Neural progenitor cell (in vitro differentiated cells): ENCODE measurements around the gene HSPB2. TPM values are rescaled to one million over a fixed set of nuclear protein-coding genes. Genes with fewer than 3 reads are reported as not detected.
A peak's percentile ranks its signal among the peaks of the same experiment; 100 is the strongest.

Experiments used
- DNase-seq: peaks from one replicate; pipeline ENCODE4 v3.0.0-alpha.2; 2016; ENCODE audit warnings: low spot score
- H2AFZ ChIP-seq: fragments of 200-600 bp; sonication (generic); replicated peaks from 2 replicates; pipeline ENCODE4 v1.6.1; 2016; ENCODE audit warnings: antibody characterized with exemption
- H3F3A ChIP-seq: fragments of 200-600 bp; sonication (generic); 2 replicates; pipeline ENCODE4 v1.6.1; 2016; ENCODE audit warnings: antibody characterized with exemption, low read depth
- H3K27ac ChIP-seq: fragments of 200-600 bp; sonication (generic); 2 replicates; pipeline ENCODE4 v1.5.1; 2016; ENCODE audit warnings: mild to moderate bottlenecking
- H3K27me3 ChIP-seq: fragments of 200-600 bp; sonication (generic); 2 replicates; pipeline ENCODE4 v1.6.1; 2016; ENCODE audit warnings: mild to moderate bottlenecking, moderate library complexity
- H3K36me3 ChIP-seq: fragments of 200-600 bp; sonication (generic); 2 replicates; pipeline ENCODE4 v1.5.1; 2016
- H3K4me1 ChIP-seq: fragments of 200-600 bp; sonication (generic); 2 replicates; pipeline ENCODE4 v1.6.1; 2016; ENCODE audit warnings: mixed run types
- H3K4me2 ChIP-seq: fragments of 200-600 bp; sonication (generic); 2 replicates; pipeline ENCODE4 v1.6.1; 2016
- H3K4me3 ChIP-seq: fragments of 200-600 bp; sonication (generic); 2 replicates; pipeline ENCODE4 v1.5.1; 2016
- H3K79me2 ChIP-seq: fragments of 200-600 bp; sonication (generic); 2 replicates; pipeline ENCODE4 v1.6.1; 2016; ENCODE audit warnings: low read depth
- H3K9ac ChIP-seq: fragments of 200-600 bp; sonication (generic); 2 replicates; pipeline ENCODE4 v1.6.1; 2016
- H3K9me3 ChIP-seq: fragments of 200-600 bp; sonication (generic); 2 replicates; pipeline ENCODE4 v1.5.1; 2016; ENCODE audit warnings: low read depth
- H4K20me1 ChIP-seq: fragments of 200-600 bp; sonication (generic); 2 replicates; pipeline ENCODE4 v1.6.1; 2016; ENCODE audit warnings: low read depth
- H3K27ac Mint-ChIP-seq: 3 replicates; pipeline ENCODE4 v1.8.0; 2021; ENCODE audit warnings: mixed read lengths
- H3K27me3 Mint-ChIP-seq: 2 replicates; pipeline ENCODE4 v1.8.0; 2022; ENCODE audit warnings: low read depth, mild to moderate bottlenecking, inconsistent platforms, moderate library complexity, mixed read lengths; ENCODE audit not compliant: insufficient read depth
- H3K36me3 Mint-ChIP-seq: 3 replicates; pipeline ENCODE4 v1.8.0; 2021; ENCODE audit warnings: mixed read lengths
- H3K4me1 Mint-ChIP-seq: 3 replicates; pipeline ENCODE4 v1.8.0; 2021; ENCODE audit warnings: mixed read lengths
- H3K4me3 Mint-ChIP-seq: 3 replicates; pipeline ENCODE4 v1.8.0; 2021; ENCODE audit warnings: mild to moderate bottlenecking, moderate library complexity, mixed read lengths
- H3K9me3 Mint-ChIP-seq: 3 replicates; pipeline ENCODE4 v1.8.0; 2020; ENCODE audit warnings: mixed read lengths
- CTCF ChIP-seq: fragments of 200-600 bp; sonication (generic); IDR thresholded peaks from 2 replicates; pipeline ENCODE4 v1.5.1; 2017; ENCODE audit warnings: antibody characterized with exemption, mild to moderate bottlenecking
- EZH2 ChIP-seq: fragments of 200-600 bp; sonication (generic); IDR thresholded peaks from 2 replicates; pipeline ENCODE4 v1.6.1; 2017; ENCODE audit warnings: antibody characterized with exemption, mild to moderate bottlenecking, moderate library complexity
- EZH2phosphoT487 ChIP-seq: fragments of 200-600 bp; sonication (generic); IDR thresholded peaks from 2 replicates; pipeline ENCODE4 v1.6.1; 2017; ENCODE audit warnings: antibody characterized with exemption
- total RNA-seq: library from RNA; depleted of rRNA; stranded (reverse); fragments of >200 nt; gene quantifications from 2 replicates; pipeline ENCODE4 v1.2.3, GENCODE V29; 2015; ENCODE audit warnings: low replicate concordance

Gene HSPB2
- total RNA-seq, 1 donor from 2014 or later = not detected

- Histone ChIP-seq H3K4me2 (peak overlapping the region; percentile 89), H3K27me3 (no peaks in the 10 kb centered on the region), H3K4me3 (peak overlapping the region; percentile 63), H4K20me1 (no peaks in the 10 kb centered on the region), H3K9me3 (no peaks in the 10 kb centered on the region), H3K9ac (no peak overlapping the region), H2AFZ (peak overlapping the region; percentile 90), H3K79me2 (no peaks in the 10 kb centered on the region), H3F3A (peaks cover 37% of the 10 kb centered on the region), H3K27ac (no peak overlapping the region), H3K4me1 (peaks cover 35% of the 10 kb centered on the region), H3K36me3 (no peaks in the 10 kb centered on the region)
- H3K4me1 Mint-ChIP-seq = peaks cover 55% of the 10 kb centered on the region
- H3K4me3 Mint-ChIP-seq = peak overlapping the region; percentile 84
- H3K27me3 Mint-ChIP-seq = peaks cover 2% of the 10 kb centered on the region
- H3K36me3 Mint-ChIP-seq = no peaks in the 10 kb centered on the region
- no peaks in the 10 kb centered on the region for H3K9me3 Mint-ChIP-seq
- no peak for TF ChIP-seq EZH2phosphoT487
- TF ChIP-seq EZH2 = no peak
- no peak for TF ChIP-seq CTCF
- no peak for DNase-seq
- no peak overlapping the region for H3K27ac Mint-ChIP-seq
These were observed 23.6 kb downstream of the HSPB2 start for GRCh38 chr11:111936040-111936540.

- H3K79me2 ChIP-seq = no peaks in the 10 kb centered on the region
- H3K4me1 ChIP-seq = peaks cover 35% of the 10 kb centered on the region
- H3K27me3 ChIP-seq = no peaks in the 10 kb centered on the region
- peak overlapping the region; percentile 89 for H3K4me2 ChIP-seq
- H2AFZ ChIP-seq = peak overlapping the region; percentile 90
- peaks cover 2% of the 10 kb centered on the region for H3K27me3 Mint-ChIP-seq
- H3F3A ChIP-seq = peaks cover 37% of the 10 kb centered on the region
- H3K4me3 Mint-ChIP-seq = peak overlapping the region; percentile 87
- H3K36me3 Mint-ChIP-seq = peaks cover 1% of the 10 kb centered on the region
- no peak for DNase-seq
- peaks cover 55% of the 10 kb centered on the region for H3K4me1 Mint-ChIP-seq
- H3K27ac ChIP-seq = peak overlapping the region; percentile 73
- no peaks in the 10 kb centered on the region for H4K20me1 ChIP-seq
- H3K27ac Mint-ChIP-seq = no peak overlapping the region
- H3K4me3 ChIP-seq = peak overlapping the region; percentile 63
- no peaks in the 10 kb centered on the region for H3K9me3 Mint-ChIP-seq
- H3K9me3 ChIP-seq = no peaks in the 10 kb centered on the region
- TF ChIP-seq EZH2 = no peak
- no peak for TF ChIP-seq EZH2phosphoT487
- TF ChIP-seq CTCF = no peak
- H3K9ac ChIP-seq = peak overlapping the region; percentile 23
- H3K36me3 ChIP-seq = no peaks in the 10 kb centered on the region
These were observed 24.9 kb downstream of the HSPB2 start for GRCh38 chr11:111937461-111937769.

GRCh38 chr11:111937844-111938243 is 25.3 kb downstream of the HSPB2 start:
- Histone ChIP-seq H3K4me2 (peak overlapping the region; percentile 89), H2AFZ (peak overlapping the region; percentile 90), H3K27ac (peak overlapping the region; percentile 73), H4K20me1 (no peaks in the 10 kb centered on the region), H3K9me3 (no peaks in the 10 kb centered on the region), H3K9ac (peak overlapping the region; percentile 23), H3K4me3 (peak overlapping the region; percentile 63), H3K36me3 (no peaks in the 10 kb centered on the region), H3K27me3 (no peaks in the 10 kb centered on the region), H3K4me1 (peaks cover 35% of the 10 kb centered on the region), H3F3A (peaks cover 37% of the 10 kb centered on the region), H3K79me2 (no peaks in the 10 kb centered on the region)
- Mint-ChIP-seq H3K4me3 (peak overlapping the region; percentile 87), H3K27me3 (peaks cover 2% of the 10 kb centered on the region), H3K9me3 (no peaks in the 10 kb centered on the region), H3K36me3 (peaks cover 6% of the 10 kb centered on the region), H3K4me1 (peaks cover 51% of the 10 kb centered on the region), H3K27ac (peak overlapping the region; percentile 26)
- peak; percentile 34 for DNase-seq
- no peak for TF ChIP-seq CTCF
- no peak for TF ChIP-seq EZH2phosphoT487
- TF ChIP-seq EZH2 = no peak
